DMS114 treated with DMSO at 0.1 percent for 48 hours (cell line): Measurements from ENCODE around the gene ALK.

Experiments
- DNase-seq: peaks from one replicate; lab custom pipeline; 2025; ENCODE audit not compliant: unreplicated experiment; lab: John Stamatoyannopoulos, UW

Gene ALK

DNA sequence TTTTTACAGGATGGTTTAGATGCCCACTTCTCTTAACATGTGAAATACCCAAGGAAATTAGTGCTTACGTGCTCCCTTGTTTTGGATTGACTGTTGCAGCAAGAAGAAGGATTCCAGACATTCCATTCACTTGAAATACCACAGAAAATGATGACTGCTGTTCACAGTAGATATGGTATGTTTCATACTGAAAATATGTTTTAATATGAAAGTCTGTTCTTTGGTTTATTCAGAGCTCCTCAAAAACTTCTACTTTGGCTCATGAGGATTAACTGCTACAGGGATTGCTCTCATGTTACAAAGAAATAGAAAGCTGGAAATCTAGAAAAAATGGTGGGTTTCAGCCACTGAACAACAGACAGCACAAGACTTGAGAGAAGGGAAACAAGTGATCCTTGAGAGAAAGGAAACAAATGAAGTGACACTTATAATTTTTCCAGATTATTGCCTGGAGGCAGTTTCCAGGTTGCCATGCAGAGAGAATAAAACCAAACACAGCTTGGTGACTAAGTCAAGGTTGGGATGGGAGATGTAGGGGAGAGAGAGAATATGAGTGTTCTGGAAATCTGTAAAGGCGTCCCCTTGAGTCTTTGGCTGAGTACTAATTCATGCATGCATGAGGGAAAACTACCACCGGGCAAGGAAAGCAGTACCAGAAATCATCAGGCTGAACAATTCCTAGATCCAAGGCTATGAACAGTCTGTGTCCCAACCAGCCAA, 458.0 kb downstream of the ALK start:
- no peak for DNase-seq

- DNase-seq, result no peak
Measured at GRCh38 chr2:29462293-29462692, 459.1 kb downstream of the ALK start.

GRCh38 chr2:29460190-29460589, 461.2 kb downstream of the ALK start:
- no peak for DNase-seq

DNA sequence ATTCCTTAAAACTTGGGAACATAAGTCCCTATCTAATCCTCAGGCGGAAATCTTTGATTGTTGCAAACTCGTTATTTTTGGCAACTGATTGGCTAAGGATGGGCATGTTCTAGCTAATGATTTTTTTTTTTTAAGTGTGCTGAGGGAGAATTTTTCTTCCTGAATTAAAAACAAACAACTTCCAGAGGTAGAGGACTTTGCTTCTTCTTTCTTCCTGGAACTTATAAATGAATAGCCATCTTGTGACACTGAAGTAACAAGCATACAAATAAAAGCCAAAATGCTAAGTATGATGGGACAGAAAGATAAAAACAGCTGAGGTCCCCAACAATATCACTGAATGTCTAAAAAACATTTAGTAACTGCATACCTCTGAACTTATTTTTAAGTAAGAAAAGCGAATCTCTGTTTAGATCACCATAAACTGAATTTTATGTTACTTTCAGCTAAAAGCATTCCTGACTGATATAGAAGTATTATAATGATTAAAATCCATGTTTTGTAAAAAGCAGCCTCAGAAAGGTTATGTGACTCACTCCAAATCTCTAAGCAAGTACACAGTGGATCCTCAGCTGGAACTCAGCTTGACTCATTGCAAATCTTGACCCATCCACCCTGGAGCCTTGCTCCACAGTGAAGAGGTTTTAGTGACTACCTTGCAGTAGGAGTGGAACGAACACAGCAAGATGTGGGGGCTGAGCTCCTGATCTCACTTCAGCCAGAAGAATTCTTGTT, 461.8 kb downstream of the ALK start:
- DNase-seq, result no peak

GRCh38 chr2:29456429-29456828, 465.0 kb downstream of the ALK start:
- no peak for DNase-seq

DNA sequence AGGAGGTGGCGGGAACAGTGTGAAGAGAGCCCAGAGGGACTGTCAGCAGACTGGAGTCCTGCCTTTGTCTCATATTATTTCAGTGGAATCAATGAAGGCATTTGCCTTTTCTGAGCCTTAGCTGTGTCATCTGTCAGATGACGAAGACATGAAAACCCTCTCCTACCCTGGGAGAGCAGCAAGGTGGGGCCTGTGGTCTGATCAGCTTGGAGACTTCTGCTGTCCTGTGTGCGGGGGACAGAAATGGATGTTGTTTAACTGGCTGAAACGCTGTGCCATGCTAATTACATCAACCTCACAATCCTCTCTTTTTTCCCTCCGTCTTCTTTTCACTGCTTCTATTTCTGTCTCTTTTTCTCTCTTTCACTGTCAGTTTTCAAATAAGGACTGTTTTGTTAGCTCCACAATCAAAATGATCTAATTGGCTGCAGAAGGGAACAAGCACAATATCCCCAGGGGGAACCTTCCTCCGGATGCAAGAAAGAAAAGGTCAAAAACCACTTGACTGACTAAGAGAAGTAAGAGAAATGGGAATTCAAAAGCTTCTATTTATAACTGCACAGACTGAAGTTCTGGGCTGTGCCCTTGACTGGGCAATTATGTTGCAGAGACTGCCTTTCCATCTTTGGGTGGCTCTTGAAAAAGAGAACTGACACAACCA, 466.1 kb downstream of the ALK start:
- DNase-seq, result no peak

DNA sequence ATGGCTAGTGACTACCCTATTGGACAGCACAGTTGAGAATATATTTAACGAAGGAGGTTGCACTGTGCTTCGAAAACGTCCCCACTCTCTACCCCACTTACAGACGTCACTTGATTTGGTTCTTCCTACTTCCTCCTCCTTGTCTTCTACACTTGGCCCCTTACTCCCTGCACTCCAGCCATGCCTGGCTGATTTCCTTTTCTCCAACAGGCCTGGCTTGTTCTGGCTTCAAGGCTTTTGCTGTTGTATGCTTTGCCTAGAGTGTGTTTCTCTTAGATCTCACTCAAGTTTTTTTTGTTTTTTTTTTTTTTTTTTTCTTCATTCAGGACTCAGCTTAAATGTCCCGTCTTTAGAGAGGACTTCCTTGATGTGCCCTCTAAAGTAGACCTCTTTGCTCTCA, 469.4 kb downstream of the ALK start:
- DNase-seq, result no peak

DNA sequence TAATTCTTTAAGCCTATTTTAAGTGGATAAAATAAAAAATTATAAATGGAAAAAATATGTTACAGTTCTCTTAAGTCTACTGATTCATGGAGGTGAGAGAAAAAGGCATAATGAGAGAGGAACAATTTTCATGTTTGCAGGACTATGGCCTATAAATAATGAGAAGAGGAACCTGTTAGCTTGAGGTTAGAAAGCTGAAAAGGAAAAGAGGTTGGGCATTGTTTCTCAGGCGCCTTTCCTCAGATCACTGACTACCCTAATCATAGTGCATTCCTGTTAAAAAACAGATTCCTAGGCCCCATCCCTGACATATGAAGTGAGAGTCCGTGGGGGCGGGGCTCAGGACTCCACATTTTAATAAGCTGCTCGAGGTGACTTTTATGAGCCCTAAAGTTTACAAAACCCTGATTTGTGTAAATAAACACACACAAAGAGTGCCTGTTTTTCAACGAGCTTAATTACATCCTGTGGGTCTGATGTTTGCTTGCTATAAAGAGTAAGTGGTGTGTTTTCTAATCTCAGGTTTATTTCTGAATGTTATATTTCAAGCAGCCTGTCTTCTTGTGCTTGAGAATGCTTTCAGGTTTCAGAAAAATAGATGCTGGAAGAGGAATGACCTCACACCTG, 470.7 kb downstream of the ALK start:
- no peak for DNase-seq

DNA sequence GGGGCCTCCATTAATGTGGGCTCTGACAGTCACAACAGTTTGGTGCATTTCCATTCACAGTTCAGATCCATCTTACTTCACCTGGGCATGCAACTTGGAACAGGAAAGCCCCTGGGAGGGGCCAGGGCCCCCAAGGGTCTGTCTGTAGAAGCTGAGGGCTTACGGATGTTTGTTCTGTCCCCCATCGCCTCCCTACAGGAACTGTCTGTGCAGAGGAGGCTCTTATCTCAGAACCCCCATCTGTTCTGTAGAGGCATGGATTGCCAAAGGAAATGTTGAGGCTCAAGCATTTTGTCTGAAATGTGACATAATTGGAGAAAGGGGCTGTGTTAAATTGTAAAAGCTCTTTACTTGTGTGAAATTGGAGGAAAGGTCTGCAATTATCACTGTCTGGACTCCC, 471.9 kb downstream of the ALK start:
- no peak for DNase-seq

GRCh38 chr2:29448096-29448688, 473.2 kb downstream of the ALK start:
- DNase-seq, result no peak

GRCh38 chr2:29447513-29447912, 473.9 kb downstream of the ALK start:
- DNase-seq, result no peak

DNA sequence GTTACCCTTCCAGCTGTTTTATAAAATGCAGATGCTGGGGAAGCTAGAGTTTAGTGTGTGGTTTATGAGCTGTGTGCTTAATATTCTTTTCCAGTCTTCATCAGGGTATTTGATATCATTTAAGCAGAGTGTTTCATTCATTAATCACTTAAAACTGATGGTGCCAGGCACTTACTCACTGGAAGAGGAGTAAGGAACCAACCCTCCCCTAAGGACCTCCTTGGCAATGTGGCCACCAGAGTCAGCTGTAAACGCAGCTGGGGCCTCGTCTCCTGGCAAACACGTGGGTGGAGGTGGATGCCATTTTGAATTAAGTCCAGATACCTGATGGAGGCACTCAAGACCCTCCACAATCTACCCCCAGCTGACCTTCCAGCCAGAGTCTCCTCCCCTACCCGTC, 474.5 kb downstream of the ALK start:
- no peak for DNase-seq

- no peak for DNase-seq
Measured at GRCh38 chr2:29444150-29444549, 477.2 kb downstream of the ALK start.

DNA sequence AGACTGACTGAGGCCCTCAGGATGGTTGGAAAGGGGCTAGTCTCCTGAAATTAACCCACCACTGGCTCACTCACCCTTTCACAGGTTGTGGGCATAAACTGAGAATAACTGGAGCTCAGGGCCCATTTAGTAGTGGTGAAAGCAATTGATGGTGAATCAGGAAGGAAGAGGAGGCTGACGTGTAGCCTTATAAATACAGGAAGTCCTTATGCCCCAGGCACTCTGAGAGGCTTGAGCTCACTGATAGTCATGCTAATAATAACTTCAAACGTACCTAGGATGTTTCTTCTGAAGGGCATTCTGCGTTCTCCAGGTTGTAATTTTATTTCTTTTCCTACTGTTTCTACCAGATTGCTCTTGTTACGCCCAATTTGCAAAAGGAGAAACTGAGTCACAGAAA, 477.8 kb downstream of the ALK start:
- no peak for DNase-seq

DNA sequence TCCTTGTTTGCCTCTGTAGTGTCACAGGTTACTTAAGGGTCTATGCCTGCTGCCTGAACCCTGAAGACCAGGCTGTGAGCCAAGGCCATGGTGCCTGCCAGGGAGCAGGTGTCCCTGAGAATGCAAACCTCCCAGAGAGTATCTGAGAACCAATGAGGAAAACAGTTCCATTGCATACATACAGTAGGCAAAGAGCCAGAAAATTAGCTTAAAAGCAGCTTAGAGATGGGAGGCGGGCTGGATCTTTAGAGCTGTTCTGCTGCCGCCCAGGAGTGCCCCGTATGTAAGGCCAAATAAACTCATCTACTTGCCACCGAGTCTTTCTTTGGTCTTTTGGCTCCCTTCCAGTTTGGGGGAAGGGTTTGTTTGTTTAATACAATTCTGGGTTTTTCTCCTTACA, 478.2 kb downstream of the ALK start:
- no peak for DNase-seq

DNA sequence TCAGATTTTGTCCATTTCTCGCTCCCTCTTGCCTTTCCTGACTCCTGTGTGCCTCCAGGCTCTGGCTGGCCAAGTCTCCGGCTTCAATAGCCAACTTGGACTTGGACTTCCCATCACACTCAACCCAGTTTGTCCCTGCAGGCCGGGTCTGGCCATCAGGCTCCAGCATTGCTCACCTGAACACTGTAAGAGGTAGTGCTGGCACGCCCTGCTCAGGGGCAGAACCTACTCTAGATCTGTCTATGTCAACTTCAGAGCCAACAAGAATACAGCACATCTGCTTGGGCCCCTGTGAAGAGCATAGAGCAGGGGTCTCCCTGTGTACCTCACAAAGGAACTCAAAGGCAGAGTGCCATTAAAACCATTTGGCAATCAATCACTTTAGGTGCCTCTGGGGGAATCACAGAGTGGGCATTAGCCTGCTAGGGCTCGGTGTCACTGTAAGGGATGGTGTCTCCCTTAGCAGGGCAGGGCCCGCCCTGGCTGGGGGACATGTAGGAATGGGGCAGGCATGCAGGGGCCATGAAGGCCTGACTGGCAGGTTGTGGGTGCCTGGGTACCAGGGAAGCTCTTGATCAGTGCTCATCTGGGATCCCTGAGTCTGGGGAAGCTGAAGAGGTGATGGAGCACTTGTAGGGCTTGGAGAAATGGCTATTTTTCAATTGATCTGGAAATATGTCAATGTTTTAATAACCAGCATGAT, 480.3 kb downstream of the ALK start:
- DNase-seq, result no peak

GRCh38 chr2:29433920-29434319, 487.5 kb downstream of the ALK start:
- no peak for DNase-seq

DNA sequence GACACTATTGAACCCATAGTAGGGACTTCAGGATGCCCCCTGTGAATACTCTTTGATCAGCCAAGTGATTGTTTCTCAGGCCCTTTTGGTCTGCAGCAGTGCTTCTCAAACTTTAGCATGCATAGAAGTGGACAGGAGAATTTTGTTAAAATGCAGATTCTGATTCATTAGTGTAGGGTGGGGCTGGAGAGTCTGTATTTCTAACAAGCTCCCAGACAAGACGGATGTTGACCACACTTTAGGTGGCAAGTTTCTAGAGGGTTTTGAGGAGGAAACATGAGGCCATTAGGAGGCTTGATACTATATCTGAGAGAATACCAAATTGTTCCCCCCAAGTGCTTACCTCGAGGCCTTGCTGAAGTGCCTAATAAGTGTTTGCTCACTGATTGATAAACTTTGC, 488.3 kb downstream of the ALK start:
- DNase-seq, result no peak

DNA sequence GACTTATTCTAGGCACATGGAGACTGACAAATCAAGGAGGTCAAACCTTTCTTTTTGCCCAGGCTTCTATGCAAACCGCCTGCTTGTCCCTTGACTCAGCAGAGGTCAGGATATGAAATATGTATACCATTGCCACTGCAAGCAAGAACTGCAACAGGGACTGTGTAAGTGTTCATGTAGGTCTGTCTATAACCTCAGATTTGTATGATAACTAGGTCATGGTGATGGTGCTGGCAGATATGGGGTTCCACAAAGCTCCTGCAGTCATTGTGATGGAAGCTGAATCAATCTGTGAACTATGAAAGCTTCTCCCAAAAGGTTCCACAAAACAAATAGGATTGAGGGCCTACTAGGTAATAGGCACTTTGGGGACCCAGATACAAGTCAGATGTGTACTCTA, 489.9 kb downstream of the ALK start:
- DNase-seq, result no peak

- no peak for DNase-seq
Measured at GRCh38 chr2:29430382-29431112, 490.8 kb downstream of the ALK start.
